GM12801 (cell line): ENCODE results near the gene PPP1R12B.

ENCODE experiments used
- CTCF ChIP-seq: IDR thresholded peaks from one replicate; pipeline ENCODE4 v1.5.1; 2011; ENCODE audit warnings: control low read depth; ENCODE audit not compliant: insufficient read length; ENCODE audit errors: extremely low read depth

PPP1R12B gene

DNA sequence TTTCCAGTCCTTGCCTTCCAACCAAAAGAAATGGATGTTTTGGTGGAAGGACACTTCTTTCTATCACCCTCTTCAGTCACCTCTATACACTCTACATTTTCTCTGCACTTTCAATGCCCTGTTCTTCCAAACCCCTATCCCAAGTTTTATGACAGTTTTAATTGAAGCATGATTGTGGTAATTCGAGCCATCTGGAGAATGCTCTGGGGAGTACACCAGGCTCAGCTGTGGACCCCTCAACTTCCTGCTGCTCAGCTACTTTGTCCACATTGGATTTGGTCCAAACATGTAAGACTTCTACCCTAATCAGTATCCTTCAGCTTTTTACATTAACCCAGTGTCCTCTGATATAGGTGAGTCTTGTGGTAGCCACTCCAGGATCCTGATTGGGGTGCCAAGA, 232.1 kb downstream of the PPP1R12B start:
- no peak for TF ChIP-seq CTCF

GRCh38 chr1:202584707-202585589, 236.4 kb downstream of the PPP1R12B start:
- TF ChIP-seq CTCF: no peak

- TF ChIP-seq CTCF: no peak
Measured at GRCh38 chr1:202585590-202585933, 237.1 kb downstream of the PPP1R12B start.

- no peak for TF ChIP-seq CTCF
Measured at GRCh38 chr1:202586018-202586821, 237.7 kb downstream of the PPP1R12B start.

GRCh38 chr1:202586871-202587270, 238.4 kb downstream of the PPP1R12B start:
- no peak for TF ChIP-seq CTCF

- no peak for TF ChIP-seq CTCF
Measured at GRCh38 chr1:202587859-202588485, 239.5 kb downstream of the PPP1R12B start.

- no peak for TF ChIP-seq CTCF
Measured at GRCh38 chr1:202588503-202589189, 240.1 kb downstream of the PPP1R12B start.
